ENCODE data around the gene GRIN2D. TPM values are rescaled to one million over a fixed set of nuclear protein-coding genes. Genes with fewer than 3 reads are reported as not detected.

The GRIN2D gene
- total RNA-seq, 1 experiment from 2014 or later: 23.0 TPM

DNA sequence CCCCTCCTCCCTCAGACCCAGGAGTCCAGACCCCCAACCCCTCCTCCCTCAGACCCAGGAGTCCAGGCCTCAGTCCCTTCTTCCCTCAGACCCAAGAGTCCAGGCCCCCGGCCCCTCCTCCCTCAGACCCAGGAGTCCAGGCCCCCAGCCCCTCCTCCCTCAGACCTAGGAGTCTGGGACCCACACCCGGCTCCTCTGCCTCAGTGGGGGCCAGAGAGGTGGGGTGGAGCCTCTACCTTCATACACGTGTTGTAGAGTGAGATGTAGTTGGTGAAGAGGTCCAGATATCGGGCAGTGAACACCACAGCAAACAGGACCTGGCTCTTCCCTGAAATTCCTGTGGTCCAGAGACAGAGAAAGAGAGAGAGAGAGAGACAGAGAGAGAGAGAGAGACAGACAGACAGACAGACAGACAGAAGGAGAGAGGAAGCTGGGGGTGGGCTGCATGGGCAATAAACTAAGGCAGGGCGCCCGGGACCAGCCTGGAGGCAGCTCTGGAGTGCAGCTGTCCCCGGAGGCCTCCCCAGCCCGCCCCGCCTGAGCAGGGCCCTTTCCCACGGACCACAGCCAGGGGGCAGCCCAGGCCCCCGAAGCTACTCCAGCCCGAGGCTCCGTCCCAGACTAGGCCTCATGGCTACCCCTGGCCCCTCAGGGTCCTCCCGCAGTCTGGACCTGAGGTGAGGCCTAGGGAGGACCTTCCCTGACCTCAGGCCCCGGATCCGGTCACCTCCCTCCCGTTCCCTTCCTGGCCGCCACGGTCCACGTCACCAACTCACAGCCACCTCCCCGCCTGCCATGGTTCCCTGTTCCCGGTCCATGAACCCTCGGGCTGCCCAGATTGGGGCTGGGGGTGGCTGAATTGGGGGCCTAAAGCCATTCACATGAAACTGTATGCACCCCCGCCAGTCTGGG is 3.0 kb upstream of the GRIN2D start (continued):
- TF ChIP-seq ZNF425 (CRISPR knock-in tag; conservative IDR thresholded peaks at IDR 0.05): no peak
- TF ChIP-seq, protein P1, sequence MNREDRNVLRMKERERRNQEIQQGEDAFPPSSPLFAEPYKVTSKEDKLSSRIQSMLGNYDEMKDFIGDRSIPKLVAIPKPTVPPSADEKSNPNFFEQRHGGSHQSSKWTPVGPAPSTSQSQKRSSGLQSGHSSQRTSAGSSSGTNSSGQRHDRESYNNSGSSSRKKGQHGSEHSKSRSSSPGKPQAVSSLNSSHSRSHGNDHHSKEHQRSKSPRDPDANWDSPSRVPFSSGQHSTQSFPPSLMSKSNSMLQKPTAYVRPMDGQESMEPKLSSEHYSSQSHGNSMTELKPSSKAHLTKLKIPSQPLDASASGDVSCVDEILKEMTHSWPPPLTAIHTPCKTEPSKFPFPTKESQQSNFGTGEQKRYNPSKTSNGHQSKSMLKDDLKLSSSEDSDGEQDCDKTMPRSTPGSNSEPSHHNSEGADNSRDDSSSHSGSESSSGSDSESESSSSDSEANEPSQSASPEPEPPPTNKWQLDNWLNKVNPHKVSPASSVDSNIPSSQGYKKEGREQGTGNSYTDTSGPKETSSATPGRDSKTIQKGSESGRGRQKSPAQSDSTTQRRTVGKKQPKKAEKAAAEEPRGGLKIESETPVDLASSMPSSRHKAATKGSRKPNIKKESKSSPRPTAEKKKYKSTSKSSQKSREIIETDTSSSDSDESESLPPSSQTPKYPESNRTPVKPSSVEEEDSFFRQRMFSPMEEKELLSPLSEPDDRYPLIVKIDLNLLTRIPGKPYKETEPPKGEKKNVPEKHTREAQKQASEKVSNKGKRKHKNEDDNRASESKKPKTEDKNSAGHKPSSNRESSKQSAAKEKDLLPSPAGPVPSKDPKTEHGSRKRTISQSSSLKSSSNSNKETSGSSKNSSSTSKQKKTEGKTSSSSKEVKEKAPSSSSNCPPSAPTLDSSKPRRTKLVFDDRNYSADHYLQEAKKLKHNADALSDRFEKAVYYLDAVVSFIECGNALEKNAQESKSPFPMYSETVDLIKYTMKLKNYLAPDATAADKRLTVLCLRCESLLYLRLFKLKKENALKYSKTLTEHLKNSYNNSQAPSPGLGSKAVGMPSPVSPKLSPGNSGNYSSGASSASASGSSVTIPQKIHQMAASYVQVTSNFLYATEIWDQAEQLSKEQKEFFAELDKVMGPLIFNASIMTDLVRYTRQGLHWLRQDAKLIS (CRISPR knock-in tag; IDR thresholded peaks at IDR 0.05; ENCODE audit: borderline replicate concordance): no peak
- no peak for TF ChIP-seq USF2 (CRISPR knock-in tag; IDR thresholded peaks at IDR 0.05)
- no peak for TF ChIP-seq CREB1 (CRISPR knock-in tag; IDR thresholded peaks at IDR 0.05)
- no peak for TF ChIP-seq ZNF138 (CRISPR knock-in tag; conservative IDR thresholded peaks at IDR 0.05)
- TF ChIP-seq, protein P2, sequence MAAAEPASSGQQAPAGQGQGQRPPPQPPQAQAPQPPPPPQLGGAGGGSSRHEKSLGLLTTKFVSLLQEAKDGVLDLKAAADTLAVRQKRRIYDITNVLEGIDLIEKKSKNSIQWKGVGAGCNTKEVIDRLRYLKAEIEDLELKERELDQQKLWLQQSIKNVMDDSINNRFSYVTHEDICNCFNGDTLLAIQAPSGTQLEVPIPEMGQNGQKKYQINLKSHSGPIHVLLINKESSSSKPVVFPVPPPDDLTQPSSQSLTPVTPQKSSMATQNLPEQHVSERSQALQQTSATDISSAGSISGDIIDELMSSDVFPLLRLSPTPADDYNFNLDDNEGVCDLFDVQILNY (CRISPR knock-in tag; IDR thresholded peaks at IDR 0.05): 0 out of 2 replicates have a peak, but pooled peaks have one; percentile 22
- TF ChIP-seq, protein P3, sequence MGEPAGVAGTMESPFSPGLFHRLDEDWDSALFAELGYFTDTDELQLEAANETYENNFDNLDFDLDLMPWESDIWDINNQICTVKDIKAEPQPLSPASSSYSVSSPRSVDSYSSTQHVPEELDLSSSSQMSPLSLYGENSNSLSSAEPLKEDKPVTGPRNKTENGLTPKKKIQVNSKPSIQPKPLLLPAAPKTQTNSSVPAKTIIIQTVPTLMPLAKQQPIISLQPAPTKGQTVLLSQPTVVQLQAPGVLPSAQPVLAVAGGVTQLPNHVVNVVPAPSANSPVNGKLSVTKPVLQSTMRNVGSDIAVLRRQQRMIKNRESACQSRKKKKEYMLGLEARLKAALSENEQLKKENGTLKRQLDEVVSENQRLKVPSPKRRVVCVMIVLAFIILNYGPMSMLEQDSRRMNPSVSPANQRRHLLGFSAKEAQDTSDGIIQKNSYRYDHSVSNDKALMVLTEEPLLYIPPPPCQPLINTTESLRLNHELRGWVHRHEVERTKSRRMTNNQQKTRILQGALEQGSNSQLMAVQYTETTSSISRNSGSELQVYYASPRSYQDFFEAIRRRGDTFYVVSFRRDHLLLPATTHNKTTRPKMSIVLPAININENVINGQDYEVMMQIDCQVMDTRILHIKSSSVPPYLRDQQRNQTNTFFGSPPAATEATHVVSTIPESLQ (CRISPR knock-in tag; IDR thresholded peaks at IDR 0.05): no peak
- no peak for TF ChIP-seq ZNF317 (CRISPR knock-in tag; IDR thresholded peaks at IDR 0.05; ENCODE audit: borderline replicate concordance, low read depth)
- 0 out of 2 replicates have a peak, but pooled peaks have one; percentile 41 for TF ChIP-seq ZNF232 (CRISPR knock-in tag; IDR thresholded peaks at IDR 0.05)
- TF ChIP-seq HMGA2 (CRISPR knock-in tag; IDR thresholded peaks at IDR 0.05): no peak
- no peak for TF ChIP-seq ESRRA (CRISPR knock-in tag; IDR thresholded peaks at IDR 0.05; ENCODE audit: borderline replicate concordance)
- TF ChIP-seq ZNF219 (CRISPR knock-in tag; IDR thresholded peaks at IDR 0.05; ENCODE audit: borderline replicate concordance): no peak
- TF ChIP-seq ZNF396 (CRISPR knock-in tag; IDR thresholded peaks at IDR 0.05; ENCODE audit: borderline replicate concordance): no peak
- no peak for TF ChIP-seq ZNF671 (CRISPR knock-in tag; IDR thresholded peaks at IDR 0.05)
- no peak for TF ChIP-seq ZSCAN18 (CRISPR knock-in tag; IDR thresholded peaks at IDR 0.05)
- TF ChIP-seq ATF1 (CRISPR knock-in tag; IDR thresholded peaks at IDR 0.05): no peak
- TF ChIP-seq, protein P4, sequence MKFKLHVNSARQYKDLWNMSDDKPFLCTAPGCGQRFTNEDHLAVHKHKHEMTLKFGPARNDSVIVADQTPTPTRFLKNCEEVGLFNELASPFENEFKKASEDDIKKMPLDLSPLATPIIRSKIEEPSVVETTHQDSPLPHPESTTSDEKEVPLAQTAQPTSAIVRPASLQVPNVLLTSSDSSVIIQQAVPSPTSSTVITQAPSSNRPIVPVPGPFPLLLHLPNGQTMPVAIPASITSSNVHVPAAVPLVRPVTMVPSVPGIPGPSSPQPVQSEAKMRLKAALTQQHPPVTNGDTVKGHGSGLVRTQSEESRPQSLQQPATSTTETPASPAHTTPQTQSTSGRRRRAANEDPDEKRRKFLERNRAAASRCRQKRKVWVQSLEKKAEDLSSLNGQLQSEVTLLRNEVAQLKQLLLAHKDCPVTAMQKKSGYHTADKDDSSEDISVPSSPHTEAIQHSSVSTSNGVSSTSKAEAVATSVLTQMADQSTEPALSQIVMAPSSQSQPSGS (CRISPR knock-in tag; IDR thresholded peaks at IDR 0.05; ENCODE audit: borderline replicate concordance, low read depth): no peak
- TF ChIP-seq SMAD4 (CRISPR knock-in tag; IDR thresholded peaks at IDR 0.05): no peak
- TF ChIP-seq SOX15 (CRISPR knock-in tag; IDR thresholded peaks at IDR 0.05): no peak
